Central memory CD4-positive, alpha-beta T cell (primary cell): Measurements from ENCODE around the gene FEN1.

Experiments used
- DNase-seq: peaks from one replicate; pipeline ENCODE4 v3.0.0; 2022

The FEN1 gene

DNA sequence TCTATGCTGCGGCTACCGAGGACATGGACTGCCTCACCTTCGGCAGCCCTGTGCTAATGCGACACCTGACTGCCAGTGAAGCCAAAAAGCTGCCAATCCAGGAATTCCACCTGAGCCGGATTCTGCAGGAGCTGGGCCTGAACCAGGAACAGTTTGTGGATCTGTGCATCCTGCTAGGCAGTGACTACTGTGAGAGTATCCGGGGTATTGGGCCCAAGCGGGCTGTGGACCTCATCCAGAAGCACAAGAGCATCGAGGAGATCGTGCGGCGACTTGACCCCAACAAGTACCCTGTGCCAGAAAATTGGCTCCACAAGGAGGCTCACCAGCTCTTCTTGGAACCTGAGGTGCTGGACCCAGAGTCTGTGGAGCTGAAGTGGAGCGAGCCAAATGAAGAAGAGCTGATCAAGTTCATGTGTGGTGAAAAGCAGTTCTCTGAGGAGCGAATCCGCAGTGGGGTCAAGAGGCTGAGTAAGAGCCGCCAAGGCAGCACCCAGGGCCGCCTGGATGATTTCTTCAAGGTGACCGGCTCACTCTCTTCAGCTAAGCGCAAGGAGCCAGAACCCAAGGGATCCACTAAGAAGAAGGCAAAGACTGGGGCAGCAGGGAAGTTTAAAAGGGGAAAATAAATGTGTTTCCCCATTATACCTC is 3.3 kb downstream of the FEN1 start:
- no peak for DNase-seq

DNA sequence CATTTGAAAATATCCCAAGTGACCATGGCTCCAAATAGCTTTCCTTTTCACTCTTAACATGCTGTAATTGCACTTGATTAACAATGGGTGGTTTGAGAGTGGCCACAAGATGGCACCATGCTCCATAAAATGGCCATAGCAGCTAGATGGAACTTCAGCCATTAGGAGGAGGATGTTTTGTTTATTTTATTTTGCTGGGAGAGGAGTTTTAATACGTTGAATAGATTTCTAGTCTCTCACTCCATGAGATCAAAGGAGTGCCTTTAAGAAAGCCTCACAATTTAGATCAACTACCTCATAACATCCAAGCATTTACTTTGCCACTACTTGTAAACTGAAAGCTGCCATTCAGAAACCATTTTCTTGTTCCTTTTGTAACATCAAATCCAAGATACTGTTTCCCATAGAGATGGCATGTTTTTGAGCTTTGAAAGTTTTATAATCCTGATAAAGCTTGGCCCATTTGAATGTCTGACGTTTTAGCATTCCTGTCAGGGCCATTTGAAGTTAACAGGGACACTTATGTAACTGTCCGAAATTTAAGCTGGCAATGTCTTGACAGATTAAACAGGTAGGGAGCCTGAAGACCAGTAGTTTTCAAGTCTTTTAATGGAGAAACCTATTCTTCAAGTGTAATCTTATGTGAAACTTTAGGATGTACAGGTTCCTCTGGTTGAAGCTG is 4.7 kb downstream of the FEN1 start:
- peak; percentile 66 for DNase-seq

DNA sequence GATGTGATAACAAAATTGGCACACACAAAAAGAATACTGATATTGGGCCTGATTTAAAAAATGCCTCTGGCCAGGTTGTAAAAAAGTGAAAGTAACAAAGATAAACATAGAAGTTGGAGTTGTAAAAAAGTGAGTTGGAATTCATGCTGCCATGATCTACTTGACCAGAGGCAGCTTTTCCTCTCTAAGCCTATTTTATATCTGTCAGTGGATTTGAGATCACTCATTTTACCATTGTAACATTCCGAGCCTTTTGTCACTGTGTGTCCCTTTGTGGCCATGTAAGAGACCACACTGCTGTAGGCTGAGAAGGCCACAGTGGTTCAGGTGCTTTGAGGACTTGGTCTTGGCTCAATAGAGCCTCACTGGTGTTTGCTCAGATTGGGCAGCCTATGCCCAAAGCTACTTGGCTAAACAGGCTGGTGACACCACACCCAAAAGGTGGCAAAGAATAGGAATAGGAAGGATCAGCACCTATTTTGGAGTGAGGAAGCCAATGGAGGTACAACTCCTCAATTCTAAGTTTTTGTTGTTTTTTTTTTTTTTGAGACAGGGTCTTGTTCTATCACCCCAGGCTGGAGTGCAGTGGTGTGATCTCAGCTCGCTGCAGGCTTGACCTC is 7.1 kb downstream of the FEN1 start:
- DNase-seq, result no peak

DNA sequence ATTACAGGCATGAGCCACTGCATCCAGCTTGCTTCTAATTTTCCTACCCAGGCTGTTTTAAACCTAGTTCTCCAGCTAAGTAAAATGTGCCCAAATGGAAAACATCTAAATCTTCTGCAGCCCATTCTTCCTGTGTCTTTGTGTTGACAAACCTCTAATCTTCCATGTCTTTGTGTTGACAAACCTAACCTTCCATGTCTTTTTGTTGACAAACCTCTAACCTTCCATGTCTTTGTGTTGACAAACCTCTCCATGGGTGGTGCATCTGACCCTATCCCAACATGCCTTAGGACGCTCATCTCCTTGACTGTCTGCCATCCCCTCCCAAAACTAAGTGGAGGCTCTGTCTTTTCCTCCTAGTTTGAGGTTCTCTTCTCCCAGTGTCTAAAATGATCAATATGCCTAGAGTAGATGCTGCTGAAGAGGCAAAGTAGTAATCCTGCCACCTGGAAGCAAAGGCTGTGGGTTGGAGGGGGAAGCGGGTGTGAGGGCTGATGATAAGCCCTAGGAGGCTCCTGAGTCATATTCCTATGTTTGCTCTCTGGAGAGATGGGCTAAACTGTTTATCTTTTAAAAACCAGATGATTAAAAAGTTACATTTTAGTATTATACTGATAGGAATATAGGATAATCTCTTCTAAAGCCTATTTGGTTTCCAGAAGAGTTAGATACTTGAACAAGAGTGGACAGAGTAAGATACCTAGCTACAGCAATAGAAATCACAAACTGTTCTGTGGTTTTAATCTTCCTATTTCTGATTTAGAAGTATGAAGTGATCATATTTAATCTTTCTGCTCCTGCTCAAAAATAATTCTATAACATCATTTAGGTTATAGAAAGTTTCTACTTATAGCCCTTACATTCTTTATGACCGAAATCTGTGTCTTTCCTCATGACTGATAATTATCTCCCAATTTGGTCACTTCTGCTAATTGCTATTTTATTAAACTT is 7.9 kb downstream of the FEN1 start:
- DNase-seq, result no peak

DNA sequence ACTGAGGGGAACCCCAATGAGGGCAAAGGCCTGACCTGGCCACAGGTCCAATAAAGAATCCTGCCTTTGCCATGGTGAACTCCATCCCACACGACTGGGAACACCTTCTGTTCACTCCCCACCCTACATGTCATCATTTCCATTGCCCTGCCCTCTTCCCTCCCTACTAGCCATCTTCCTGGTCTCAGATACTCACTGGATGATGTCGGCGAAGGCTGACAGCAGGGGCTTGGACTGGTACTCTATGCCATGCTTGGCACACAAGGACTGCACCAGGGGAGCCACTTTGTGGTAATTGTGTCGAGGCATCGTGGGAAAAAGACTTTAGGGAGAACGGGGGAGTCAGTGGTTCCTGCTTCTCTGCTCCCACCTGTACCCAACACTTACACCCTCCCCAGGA is 9.9 kb downstream of the FEN1 start:
- no peak for DNase-seq

DNA sequence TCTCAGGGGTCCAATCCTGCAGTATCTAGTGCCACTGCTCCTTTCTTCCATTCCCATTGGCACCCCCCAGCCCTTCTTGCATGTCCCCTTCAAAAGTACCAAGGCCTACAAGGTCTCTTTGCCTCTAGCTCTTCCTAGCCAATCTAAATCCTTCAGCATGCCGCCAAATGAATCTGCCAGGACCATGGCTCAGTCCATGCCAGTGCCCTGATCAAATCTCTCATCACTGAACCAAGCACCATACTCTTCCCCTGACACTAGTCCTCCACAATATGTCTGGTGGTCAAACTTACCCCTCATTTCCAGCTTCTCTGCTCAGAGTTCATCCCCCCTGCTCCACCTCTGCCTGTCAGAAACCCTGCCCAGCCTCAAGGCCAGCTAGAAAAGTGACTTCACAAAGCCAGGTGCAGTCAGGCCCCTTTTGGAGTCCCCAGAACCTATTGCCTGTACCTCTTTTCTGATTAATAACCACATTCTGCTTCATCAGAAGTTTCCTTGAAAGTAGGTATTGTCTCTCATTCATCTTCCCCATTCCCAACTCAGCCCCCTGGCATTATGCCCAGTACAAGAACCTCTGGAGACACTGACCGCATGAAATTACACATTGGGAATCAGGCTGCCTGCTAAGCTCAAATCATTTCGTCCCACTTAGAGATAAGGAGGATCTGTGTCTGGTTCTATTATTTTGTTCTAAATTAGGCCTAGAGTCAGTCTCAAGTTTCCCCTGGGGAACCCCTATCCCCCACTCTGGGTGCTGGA is 11.4 kb downstream of the FEN1 start:
- DNase-seq, result no peak

DNA sequence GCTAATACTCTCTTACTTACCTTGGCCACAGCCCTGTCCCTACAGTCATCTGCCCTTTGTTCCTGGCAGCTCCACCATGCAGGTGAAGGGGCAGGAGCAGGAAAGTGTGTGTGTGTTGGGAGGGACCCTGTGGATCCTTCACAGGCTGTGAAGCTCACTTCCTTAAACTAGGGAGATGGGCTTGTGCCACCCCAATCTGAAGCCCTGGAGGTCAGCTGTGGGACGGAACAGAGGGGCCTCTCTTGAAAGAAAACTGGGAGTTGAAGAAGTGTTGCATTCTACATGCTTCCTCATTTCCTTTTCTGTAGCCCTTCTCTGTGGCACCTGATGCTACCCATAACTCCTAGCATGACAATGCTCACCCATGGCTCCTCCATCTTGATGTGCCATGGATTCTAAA is 12.4 kb downstream of the FEN1 start:
- no peak for DNase-seq

DNA sequence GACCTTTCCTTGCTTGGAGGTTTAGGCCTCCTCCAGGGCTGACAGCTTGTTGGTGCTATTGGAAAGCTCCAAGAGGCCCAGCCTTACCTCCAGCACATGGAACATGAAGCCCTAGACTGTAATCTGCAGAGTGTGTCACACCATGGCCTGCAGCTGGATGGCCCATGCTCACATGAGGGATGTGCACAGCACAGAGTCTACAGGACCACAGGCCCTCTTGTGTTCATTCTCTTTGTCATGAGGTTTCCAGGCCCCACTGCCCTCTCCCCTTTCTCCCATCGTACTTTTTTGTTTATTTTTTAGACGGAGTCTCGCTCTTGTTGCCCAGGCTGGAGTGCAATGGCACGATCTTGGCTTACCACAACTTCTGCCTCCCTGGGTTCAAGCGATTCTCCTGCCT is 14.1 kb downstream of the FEN1 start:
- DNase-seq, result no peak

DNA sequence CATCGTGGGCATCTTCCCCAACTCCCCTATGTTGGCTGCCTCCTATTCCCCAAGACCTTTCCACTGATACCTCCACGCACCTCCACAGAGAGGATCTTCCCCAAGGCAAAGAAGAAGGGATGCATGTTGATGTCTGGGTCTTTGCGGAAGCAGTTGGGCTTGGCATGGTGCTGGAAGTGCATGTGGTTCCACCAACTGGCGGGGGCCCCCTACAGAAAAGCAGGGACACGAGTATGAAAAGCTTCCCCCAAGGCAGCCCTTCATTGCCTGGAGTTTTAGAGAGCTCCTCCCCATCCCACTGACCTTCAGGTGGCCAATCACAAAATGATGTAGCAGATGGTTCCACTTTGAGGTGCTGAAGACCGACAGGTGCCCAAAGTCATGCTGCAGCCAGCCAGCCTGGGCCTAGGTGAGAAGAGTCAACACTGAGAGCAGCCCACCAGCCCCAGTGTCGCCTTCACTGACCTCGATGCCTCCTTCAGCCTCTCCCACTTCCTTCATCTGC is 18.0 kb downstream of the FEN1 start:
- DNase-seq, result no peak

DNA sequence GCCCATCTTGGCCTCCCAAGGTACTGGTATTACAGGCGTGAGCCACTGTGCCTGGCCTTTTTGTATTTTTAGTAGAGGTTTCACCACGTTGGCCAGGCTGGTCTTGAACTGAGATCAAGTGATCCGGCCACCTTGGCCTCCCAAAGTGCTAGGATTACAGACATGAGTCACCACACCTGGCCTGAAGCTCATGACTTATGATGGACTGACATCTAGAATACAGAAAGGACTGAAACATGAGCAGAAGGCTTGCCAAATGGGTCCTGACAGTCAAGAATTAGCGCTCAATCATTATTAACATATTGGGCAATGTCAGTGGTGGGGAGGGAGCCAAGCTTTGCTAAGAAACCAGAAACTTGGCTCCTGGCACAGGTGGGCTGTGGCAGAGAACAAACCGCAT is 19.1 kb downstream of the FEN1 start:
- DNase-seq, result no peak

DNA sequence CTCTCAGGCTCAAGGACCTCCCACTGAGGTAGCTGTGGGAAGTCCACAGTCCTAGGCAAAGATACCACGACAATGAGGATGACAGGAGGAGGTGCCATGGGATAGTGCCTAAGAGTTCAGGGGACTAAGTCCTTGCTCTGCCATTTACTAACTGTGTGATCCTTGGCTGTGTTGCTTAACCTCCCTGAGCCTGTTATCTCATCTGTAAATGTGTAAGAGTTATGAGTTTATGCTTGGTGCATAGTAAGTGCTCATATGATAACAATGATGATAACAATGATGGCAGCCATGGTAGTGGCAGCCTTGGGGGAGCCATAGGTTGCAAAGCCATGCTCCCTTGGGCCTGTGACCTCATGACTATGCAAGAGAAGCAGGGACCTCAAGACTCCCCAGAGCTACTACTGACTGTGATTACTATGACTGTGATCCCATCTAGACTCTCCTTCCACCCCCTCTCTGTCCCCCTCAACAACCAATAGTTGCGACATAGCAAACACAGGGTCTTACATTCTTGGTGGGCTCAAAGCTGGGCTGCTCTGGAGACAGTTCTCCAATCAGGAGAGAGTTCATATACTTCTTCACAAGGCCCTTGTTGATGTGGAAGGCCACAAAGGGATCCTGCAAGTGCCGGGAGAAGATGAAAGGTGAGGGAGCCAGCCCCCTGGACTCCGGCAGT is 20.2 kb downstream of the FEN1 start:
- no peak for DNase-seq

DNA sequence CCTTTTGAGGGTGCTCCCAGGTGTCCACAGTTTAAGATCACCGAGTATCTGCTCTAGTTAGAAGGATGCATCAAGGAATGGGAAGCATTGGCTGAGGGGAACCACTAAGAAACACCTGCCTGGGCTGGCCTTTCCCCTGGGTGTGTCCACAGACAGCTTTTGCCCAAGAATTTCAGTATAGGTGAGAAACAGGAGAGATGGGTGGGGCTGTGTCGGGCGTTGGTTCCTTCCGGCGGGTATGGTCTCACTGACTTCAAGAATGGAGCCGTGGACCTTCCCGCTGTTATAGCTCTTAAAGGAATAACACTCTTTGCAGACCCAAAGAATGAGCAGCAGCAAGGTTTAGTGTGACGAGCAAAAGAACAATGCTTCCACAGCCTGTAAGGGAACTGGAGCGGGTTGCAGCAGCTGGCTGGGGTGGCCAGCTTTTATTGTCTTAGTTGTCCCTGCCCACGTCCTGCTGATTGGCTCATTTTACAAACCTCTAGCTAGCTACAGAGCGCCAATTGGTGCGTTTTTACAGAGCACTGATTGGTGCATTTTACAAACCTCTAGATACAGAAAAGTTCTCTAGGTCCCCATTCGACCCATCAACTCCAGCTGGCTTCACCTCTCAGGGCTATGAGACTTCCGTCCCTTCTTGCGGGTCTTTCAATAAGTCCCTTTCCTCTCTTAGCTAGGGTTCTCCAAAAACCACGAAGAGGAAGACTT is 21.7 kb downstream of the FEN1 start:
- DNase-seq, result no peak

DNA sequence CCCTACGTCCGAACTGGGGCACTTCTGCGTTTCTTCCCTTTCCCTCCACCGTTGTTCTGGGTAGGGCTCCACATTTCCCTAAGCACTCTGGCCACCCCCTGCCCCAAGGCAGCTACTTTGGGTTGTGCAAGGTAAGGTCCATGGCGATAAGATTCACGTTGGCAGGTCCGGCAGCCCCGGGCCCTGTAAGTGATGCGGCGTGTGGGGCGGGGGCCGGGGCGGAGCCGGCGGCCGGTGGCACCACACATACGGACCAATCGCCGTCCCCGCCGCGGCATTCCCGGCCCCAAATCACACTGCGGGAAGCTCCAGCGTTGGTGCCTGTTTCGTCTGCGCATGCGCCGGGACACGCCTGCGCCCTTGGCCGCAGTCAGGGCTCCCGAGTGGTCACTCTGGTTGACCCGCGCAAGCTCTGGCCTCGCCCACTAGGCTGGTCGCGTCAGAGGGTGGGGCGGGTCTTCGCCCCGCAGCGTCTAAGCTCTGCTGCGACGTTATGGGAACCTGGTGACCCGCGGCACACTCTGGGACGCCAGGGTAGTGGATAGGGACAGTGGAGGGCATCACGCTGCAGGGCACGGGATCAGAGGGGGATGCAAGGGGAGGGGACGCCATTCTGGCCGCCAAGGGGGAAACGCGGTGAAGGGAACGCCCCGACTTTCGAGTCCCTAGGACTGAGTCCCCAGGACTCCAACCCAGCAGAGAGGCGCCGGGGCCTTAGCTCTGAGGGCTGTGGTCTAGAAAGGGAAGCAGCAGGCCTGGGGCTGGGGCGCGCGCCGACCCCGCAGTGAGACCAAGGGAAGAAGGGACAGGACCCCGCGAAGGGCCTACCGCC is 22.5 kb downstream of the FEN1 start:
- peak; percentile 4 for DNase-seq

DNA sequence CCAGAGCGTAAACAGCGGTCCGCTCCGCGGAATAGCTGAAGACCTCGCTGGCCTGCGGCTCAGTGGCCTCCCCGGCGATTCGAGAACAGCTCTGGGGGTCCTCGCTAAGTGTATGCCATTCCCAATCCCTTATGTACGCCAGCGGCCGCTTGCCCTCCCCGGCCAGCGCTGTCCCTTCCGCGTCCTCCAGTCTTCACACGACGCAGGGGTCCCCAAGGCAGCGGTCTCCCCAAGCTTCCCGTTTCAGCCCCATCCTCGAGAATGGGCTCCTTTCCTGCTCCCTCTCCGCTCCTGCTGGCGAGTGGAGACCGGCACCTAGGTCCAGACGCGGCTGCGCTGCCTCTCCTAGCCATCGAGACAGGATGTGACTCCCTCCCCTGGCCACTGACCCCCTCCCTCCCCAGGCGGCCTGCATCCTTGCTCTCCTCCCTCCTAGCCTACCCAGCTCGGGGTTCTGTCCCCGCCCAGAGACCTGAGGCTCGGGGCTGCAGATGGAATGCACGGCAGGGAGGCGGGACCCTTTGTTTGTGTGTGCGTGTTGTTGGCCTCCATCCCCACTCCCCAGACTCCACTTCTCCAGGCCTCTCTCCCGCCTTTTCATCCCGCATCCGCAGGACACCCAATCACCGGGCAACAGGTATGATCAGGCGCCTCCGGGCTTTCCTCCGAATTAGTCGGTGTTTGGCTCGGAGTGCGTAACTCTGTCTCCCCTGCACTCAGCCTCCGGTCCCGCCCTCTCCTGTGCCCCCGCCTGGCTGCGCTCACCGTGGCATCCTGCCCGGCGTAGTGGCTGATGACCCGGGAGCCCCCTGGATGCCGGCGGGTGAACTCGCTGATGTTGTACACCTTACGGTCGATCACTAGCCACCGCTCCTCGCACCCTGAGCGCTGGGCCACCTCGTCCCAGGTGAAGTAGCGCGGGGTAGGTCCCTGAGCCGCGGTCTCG is 23.4 kb downstream of the FEN1 start:
- DNase-seq, result peak; percentile 39

DNA sequence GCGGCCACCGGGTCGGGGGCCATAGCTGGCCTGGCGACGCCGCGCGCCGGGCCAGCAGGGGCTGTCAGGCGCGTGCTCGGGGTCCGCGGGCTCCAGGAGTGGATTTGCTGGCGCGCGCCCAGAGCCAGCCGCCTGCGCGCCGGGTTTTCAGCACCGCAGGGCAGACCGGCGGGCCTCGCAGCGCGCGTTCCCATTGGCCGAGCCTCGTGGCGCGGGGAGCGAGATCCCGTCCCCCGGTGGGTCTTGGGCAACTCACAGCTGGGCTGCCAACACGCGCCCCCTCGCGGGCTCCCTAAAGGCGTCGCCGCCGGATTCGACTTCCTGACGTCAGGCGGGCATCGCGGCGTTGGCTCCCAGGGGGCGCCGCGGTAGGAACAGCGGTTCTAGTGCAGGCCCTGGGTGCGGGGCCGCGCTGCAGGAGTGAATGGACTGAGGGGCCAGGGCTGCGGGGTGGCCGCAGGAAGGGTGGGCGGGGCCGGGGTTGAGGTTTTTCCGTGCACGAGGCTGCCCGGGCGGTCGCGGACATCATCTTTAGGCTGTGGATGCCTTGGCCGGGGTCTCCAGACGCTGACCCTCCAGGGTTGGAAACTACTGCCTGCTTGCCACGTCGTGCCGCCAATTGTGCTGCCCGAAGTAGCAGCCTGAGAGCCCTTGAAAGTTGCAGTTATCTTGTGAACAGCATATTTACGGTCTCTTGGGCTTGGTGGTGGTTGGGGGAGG is 24.2 kb downstream of the FEN1 start, which contains the start of gene FADS1:
FADS1 (minus strand) TSS at position 268 of the 720 bp plus-strand sequence; CDS start at position 194, 74 bp downstream.
- DNase-seq, result peak; percentile 56

DNA sequence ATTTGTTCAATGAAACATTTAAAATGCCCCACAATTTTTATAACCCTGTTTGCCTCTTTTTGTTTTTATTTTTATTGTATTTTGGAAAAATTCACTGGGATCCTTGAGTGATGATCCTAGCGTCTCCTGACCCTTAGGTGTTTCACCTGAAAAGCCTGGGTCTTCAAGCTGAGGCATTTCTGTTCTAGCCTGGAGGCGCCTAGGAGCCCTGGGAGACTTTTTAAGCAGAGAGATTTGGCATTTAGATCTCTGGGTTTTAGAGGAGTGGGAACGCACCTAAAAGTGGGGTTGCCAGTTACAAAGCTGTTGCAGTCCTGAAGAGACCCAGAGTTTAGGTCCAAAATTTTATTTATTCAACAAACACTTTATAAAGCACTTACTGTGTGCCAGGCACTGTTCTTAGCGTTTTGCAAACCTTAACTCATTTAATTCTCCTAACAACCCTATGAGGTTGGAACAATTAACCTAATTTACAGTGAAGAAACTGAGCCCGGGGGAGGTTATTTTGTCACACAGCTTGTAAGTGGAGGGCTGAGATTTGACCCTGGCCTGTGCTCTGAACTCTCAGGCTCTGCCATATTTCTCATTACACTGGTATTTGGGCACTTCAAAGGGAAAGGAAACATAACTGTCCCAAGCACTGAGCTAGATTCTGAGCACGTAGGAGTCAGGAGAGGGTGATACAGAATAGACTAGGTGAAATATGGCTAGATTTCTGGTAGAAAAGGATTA is 24.9 kb downstream of the FEN1 start:
- no peak for DNase-seq

DNA sequence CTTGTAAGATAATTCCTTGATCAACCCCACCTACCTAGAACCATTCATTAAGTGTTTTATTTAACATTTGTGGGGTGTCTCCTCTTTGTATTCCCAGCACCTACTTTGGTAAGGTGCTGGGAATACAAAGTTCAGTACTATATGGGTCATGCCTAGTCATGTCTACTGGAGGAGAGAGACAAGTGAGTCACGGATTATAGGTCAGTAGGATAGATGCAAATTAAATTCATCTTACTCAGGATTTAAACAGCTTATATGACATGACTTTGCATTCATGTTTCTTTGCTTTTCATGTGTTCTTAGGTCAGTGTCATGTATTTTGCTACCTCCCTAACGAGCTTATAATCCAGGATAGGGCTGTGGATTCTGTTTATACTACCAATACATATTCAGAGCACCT is 27.5 kb downstream of the FEN1 start:
- no peak for DNase-seq
